22Rv1 (cell line): ENCODE results near the gene ALKBH5.

ENCODE experiments used
- H3K27ac ChIP-seq: fragments of 450-650 bp; 2 replicates; pipeline ENCODE4 v1.5.1; 2017
- ZFX ChIP-seq: fragments of 450-650 bp; IDR thresholded peaks from 2 replicates; pipeline ENCODE4 v1.6.1; 2017; ENCODE audit warnings: antibody characterized with exemption, borderline replicate concordance
- TF ChIP-seq, protein P1 (sequence below): fragments of 450-650 bp; IDR thresholded peaks from 2 replicates; pipeline ENCODE4 v1.5.1; 2017; ENCODE audit warnings: mild to moderate bottlenecking

ALKBH5 gene

GRCh38 chr17:18186627-18186982 lies 3.0 kb downstream of the ALKBH5 start:
- no peak for TF ChIP-seq ZFX
- TF ChIP-seq, protein P1, sequence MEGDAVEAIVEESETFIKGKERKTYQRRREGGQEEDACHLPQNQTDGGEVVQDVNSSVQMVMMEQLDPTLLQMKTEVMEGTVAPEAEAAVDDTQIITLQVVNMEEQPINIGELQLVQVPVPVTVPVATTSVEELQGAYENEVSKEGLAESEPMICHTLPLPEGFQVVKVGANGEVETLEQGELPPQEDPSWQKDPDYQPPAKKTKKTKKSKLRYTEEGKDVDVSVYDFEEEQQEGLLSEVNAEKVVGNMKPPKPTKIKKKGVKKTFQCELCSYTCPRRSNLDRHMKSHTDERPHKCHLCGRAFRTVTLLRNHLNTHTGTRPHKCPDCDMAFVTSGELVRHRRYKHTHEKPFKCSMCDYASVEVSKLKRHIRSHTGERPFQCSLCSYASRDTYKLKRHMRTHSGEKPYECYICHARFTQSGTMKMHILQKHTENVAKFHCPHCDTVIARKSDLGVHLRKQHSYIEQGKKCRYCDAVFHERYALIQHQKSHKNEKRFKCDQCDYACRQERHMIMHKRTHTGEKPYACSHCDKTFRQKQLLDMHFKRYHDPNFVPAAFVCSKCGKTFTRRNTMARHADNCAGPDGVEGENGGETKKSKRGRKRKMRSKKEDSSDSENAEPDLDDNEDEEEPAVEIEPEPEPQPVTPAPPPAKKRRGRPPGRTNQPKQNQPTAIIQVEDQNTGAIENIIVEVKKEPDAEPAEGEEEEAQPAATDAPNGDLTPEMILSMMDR, result no peak
- no peak overlapping the region for H3K27ac ChIP-seq

DNA sequence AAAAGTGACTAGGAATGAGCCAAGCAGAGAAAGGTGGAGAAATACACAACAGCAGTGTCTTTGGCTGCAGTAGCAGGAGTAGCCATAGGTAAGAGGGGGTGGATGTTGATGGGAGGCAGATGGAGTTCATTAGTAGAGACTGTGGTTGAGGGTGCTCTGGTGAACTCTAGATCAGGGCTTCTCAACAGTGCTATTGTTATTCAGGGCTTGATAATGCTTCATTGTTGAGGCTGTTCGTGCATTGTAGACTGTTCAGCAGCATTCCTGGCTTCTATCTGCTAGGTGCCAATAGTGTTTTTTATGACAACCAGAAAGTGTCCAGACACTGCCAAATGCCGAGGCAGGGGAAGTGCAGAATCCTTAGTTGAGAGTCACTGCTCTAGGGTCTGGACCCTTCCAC lies 3.6 kb downstream of the ALKBH5 start:
- TF ChIP-seq, protein P1, result no peak
- no peak for TF ChIP-seq ZFX
- H3K27ac ChIP-seq, result no peak overlapping the region

- H3K27ac ChIP-seq, result no peak overlapping the region
- TF ChIP-seq, protein P1, result no peak
- no peak for TF ChIP-seq ZFX
Measured at GRCh38 chr17:18187821-18188761, 4.5 kb downstream of the ALKBH5 start.

DNA sequence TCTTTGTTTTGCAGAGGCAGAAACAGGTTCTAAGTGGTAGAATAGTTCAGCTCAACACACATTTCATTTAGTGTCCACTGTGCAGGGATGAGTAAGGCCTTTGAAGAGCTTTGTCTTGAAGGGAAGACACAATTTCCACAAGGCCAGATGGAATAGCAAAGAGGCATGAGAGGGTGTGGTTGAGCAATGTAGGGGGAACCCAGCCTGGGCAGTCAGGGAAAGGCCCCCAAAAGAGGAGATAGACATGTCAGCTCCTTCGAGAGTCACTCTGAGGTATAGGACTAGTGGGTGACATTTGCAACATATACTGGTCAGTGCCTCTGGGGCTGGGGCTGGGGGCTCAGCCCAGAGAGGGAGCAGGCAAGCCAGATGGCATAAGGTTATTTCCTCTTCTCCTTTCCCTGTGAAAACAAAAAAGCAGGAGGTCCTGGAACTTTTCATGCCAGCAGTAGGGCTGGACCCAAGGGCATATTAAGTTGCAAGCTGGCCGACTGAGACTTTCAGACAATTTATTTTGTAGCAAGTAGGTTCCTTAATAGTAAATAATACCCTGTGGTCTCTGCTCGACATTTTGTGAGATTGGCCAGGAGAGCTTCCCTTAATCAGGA lies 7.1 kb downstream of the ALKBH5 start:
- H3K27ac ChIP-seq, result no peak overlapping the region
- TF ChIP-seq ZFX, result no peak
- TF ChIP-seq, protein P1, result no peak

GRCh38 chr17:18191236-18191667 lies 7.6 kb downstream of the ALKBH5 start:
- H3K27ac ChIP-seq, result no peak overlapping the region
- TF ChIP-seq, protein P1, result no peak
- no peak for TF ChIP-seq ZFX

DNA sequence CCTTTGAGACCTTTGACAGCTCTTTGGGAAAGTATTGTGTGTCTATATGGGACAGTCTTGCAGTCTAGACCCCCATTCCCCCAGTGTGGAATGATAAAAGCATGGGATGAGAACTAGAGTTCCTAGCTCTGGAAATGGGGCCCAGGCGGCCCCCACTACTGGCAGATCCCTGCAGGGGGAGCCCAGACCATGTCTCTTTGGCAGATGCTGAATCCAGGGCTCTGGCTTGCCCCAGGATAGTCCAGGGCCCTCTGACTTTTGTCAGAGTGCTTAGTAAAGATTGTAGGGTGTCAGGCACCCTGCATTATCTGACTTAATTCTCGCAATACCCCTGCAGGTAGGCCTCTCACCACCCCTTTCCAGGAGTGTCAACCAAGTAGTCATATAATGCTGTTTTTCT lies 8.3 kb downstream of the ALKBH5 start:
- TF ChIP-seq, protein P1, result no peak
- no peak for TF ChIP-seq ZFX
- no peak overlapping the region for H3K27ac ChIP-seq

DNA sequence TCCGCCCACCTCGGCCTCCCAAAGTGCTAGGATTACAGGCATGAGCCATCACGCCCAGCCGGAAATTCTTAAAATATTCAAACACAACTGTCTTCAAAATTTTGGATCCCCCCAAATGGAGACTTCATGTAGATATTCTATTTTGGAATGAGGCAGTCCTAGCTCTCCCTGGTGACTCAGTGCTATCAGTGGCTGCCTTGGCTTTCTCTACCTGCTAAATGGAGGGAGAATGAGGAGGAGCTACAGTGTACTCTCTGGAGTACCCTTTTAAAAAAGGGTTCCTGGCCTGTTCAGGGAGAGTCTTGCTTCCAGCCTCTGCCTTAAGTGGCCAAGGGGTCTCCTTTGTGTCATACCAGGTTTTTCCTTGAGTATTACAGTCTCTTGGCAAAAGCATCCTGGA lies 10.8 kb downstream of the ALKBH5 start:
- TF ChIP-seq ZFX, result no peak
- TF ChIP-seq, protein P1, result no peak
- H3K27ac ChIP-seq, result no peak overlapping the region
